WI38 (cell line): ENCODE results near the gene COG3.

ENCODE experiments used
- H3K4me3 ChIP-seq: 2 replicates; pipeline ENCODE4 v1.5.1; 2011; ENCODE audit warnings: low read depth, mild to moderate bottlenecking, control low read depth, low read length
- CTCF ChIP-seq: IDR thresholded peaks from 2 replicates; pipeline ENCODE4 v1.5.1; 2012; ENCODE audit warnings: low read depth, mild to moderate bottlenecking, control low read depth, low read length

Gene COG3

GRCh38 chr13:45474584-45475454 is 10.1 kb downstream of the COG3 start:
- no peak overlapping the region for H3K4me3 ChIP-seq
- no peak for TF ChIP-seq CTCF

GRCh38 chr13:45479661-45480060 is 14.9 kb downstream of the COG3 start:
- TF ChIP-seq CTCF = no peak
- no peak overlapping the region for H3K4me3 ChIP-seq

- no peak overlapping the region for H3K4me3 ChIP-seq
- TF ChIP-seq CTCF = no peak
Measured at GRCh38 chr13:45481688-45482087, 16.9 kb downstream of the COG3 start.

- no peak overlapping the region for H3K4me3 ChIP-seq
- TF ChIP-seq CTCF = no peak
Measured at GRCh38 chr13:45482571-45483173, 17.9 kb downstream of the COG3 start.

GRCh38 chr13:45487604-45488003 is 22.9 kb downstream of the COG3 start:
- no peak for TF ChIP-seq CTCF
- no peak overlapping the region for H3K4me3 ChIP-seq

- no peak overlapping the region for H3K4me3 ChIP-seq
- TF ChIP-seq CTCF = no peak
Measured at GRCh38 chr13:45490068-45490467, 25.3 kb downstream of the COG3 start.

- no peak for TF ChIP-seq CTCF
Measured at GRCh38 chr13:45492538-45492937, 27.8 kb downstream of the COG3 start.

More at GRCh38 chr13:45492538-45492937, 27.8 kb downstream of the COG3 start:
- no peak overlapping the region for H3K4me3 ChIP-seq
